ENCODE results near the gene PIGT. TPM values are rescaled to one million over a fixed set of nuclear protein-coding genes. Genes with fewer than 3 reads are reported as not detected.

PIGT gene
- total RNA-seq, 4 donors from 2014 or later, result 76.4 to 87.3 (median 83.5) TPM

DNA sequence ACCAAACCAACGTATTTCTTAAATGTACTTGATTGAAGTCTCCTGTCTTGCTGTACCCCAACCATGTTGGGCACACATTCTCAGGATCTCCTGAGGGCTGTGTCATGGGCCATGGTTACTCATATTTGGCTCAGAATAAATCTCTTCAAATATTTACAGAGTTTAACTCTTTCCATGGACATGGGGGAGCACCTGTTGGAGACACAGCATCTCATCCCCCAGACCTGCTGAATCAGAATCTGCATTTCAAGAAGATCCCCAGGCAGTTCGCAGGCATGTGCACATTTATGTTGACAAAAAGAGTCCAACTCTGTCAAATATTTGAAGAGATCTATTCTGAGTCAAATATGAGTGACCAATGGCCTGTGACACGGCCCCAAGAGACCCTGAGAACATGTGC, 24.5 kb downstream of the PIGT start:
- DNase-seq (ENCODE audit: low spot score) (no peak), ATAC-seq (ENCODE audit: low FRiP score) (no peak)
- TF ChIP-seq, protein P1, sequence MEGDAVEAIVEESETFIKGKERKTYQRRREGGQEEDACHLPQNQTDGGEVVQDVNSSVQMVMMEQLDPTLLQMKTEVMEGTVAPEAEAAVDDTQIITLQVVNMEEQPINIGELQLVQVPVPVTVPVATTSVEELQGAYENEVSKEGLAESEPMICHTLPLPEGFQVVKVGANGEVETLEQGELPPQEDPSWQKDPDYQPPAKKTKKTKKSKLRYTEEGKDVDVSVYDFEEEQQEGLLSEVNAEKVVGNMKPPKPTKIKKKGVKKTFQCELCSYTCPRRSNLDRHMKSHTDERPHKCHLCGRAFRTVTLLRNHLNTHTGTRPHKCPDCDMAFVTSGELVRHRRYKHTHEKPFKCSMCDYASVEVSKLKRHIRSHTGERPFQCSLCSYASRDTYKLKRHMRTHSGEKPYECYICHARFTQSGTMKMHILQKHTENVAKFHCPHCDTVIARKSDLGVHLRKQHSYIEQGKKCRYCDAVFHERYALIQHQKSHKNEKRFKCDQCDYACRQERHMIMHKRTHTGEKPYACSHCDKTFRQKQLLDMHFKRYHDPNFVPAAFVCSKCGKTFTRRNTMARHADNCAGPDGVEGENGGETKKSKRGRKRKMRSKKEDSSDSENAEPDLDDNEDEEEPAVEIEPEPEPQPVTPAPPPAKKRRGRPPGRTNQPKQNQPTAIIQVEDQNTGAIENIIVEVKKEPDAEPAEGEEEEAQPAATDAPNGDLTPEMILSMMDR (IDR thresholded peaks at IDR 0.05), result no peak

DNA sequence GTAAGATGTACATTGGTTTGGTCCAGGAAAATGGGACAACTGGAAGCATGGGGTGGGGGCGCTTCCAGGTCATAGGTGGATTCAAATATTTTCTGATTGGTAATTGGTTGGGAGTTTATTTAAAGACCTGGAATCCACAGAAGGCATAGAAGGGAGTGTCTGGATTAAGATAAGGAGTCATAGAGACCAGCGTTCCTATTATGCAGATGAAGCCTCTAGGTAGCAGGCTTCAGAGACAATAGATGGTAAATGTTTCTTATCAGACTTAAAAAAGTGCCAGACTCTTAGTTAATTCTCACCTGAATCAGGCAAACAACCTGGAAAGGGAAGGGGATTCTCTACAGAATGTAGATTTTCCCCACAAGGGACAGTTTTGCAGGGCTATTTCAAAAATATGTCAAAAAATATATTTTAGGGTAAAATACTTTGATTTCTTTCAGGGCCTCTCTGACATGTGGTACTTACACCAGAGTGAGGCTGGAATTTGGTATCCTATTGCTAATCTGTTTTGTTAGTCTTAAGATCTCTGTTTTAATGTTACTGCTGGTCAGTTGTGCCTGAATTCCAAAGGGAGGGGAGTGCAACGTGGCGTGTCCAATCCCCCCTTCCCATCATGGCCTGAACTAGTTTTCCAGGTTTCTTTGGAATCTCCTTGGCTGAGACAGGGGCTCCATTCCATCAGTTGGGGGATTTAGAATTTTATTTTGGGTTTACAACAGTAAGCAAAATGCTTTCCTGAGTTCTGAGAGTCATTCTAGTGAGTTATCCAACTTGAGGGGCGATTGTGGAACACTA, 25.1 kb downstream of the PIGT start:
- TF ChIP-seq, protein P1 (IDR thresholded peaks at IDR 0.05), result no peak
- DNase-seq (ENCODE audit: low spot score) (no peak), ATAC-seq (ENCODE audit: low FRiP score) (no peak)

DNA sequence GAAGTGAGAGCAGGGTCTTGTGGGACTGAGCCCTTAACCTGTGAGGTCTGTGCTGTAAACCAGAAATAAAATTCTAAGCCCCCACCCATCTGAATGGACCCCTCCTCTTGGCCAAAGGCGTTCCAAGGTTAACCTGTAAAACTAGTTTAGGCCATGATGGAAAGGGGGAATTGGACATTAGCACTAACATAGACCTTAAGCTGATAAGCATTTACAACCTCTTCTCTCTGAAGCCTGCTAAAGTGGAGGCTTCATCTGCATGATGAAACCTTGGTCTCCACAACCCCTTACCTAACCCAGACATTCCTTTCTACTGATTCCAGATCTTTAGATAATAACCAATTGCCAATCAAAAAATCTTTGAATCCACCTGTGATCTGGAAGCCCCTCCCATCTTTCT, 25.8 kb downstream of the PIGT start:
- TF ChIP-seq, protein P1 (IDR thresholded peaks at IDR 0.05), result no peak
- DNase-seq (ENCODE audit: low spot score) (no peak), ATAC-seq (ENCODE audit: low FRiP score) (no peak)

DNA sequence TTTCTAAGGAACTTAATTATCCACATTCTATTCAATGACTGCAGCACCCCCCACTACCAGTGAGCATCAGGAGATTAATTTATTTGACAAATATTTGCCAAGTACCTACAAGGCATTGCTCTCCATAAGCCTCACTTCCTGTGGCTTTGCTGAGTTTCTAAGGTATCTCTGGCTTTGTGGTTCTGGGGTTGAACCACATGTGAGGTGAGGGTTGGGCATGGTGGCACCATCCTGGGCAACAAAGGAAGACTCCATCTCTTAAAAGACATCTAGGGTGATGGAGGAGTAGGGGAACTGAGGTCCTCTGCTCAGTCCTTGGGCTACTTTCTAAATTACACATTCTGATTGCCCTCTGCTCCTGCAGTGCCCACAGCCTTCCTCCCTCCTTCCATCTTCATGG, 28.1 kb downstream of the PIGT start:
- TF ChIP-seq, protein P1 (IDR thresholded peaks at IDR 0.05), result no peak
- DNase-seq (ENCODE audit: low spot score), result no peak
- ATAC-seq (ENCODE audit: low FRiP score), result no peak

DNA sequence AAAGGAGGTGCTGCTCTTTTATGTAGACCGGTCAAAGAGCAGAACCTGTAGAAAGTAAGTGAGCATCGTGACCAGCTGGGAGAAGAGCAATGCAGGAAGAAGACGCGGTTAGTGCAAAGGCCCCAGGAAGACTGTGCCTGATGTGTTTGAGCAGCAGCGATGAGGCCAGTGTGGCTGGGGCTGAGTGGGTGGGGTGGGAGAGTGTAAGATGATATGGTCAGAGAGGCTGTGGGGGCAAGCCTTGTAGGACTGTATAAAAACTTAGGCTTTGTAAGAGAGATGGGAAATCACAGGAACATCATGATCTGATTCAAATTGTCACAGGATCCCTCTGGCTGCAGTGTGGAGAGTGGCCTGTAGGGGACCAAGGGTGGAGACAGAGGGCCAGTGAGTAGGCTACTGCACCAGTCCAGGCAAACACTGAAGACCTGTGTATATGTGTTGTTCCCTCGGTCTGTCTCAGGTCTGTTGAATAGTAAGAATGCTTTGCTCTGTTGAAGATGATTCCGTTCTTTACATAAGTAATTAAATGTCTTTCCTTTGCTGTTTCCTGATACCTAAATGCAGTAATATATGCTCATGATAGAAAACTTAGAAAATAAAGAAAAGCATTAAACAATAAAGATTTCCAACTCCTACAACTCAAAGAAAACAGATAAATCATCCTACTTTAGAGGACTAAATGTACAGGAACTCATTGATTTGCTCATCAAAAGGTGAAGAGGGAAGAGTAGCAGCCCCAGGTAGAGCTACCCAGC, 30.0 kb downstream of the PIGT start:
- DNase-seq (ENCODE audit: low spot score), result no peak
- ATAC-seq (ENCODE audit: low FRiP score), result no peak
- TF ChIP-seq, protein P1 (IDR thresholded peaks at IDR 0.05), result no peak

DNA sequence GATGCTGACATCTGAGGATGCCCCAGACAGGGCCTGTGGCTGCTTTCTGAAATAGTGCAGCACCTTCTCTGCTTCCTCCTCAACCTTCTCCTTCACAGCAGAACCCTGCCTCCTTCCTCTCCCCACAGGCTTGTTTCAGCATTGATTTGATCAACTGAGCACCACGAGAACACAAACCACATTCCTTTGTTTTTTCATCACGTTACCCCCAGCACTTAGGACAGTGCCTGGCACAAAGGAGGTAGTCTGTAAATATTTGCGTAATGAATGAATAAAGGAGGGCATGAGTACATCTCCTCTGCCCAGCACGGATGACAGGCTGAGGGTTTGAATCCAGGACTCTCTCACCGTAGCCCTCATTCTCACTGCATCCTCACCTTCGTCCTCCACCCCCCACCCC, 32.3 kb downstream of the PIGT start:
- no peak for DNase-seq (ENCODE audit: low spot score)
- TF ChIP-seq, protein P1 (IDR thresholded peaks at IDR 0.05), result no peak
- no peak for ATAC-seq (ENCODE audit: low FRiP score)
